K562 (cell line): Measurements from ENCODE around the gene UBASH3B. TPM values are rescaled to one million over a fixed set of nuclear protein-coding genes. Genes with fewer than 3 reads are reported as not detected.

ENCODE experiments used
- ATAC-seq: fragments of 200-7000 bp; cut with Tn5 transposase; 3 replicates; pipeline ENCODE4 v1.9.1; 2020; ENCODE audit warnings: moderate library complexity
- BruUV-seq: library from RNA; stranded (reverse); fragments of 400-500 nt; replicated peaks from 2 replicates; lab custom pipeline; 2021; lab: Mats Ljungman, UMichigan
- CTCF ChIA-PET: fragments of 300-600 bp; formaldehyde crosslinking; extraction: SDS; loops from one replicate; lab custom pipeline; 2021; ENCODE audit warnings: low intra/inter-chr PET ratio; lab: Yijun Ruan, JAX
- POLR2A ChIA-PET: fragments of 300-600, 350-650 bp; sonication (Branson Sonifier 250); formaldehyde crosslinking; extraction: SDS; loops from one replicate; lab custom pipeline; 2021; ENCODE audit warnings: antibody characterized with exemption, inconsistent platforms; lab: Yijun Ruan, JAX
- DNase-seq, 4 experiments: peaks; one replicate each; pipeline versions ENCODE4 v3.0.0 to v3.0.0-alpha.2; 2011 to 2018; ENCODE audit warnings: low spot score in 3 of 4, mixed read lengths in 3 of 4; ENCODE audit errors: extremely low read depth in 1 of 4
- FAIRE-seq: peaks from 2 replicates; lab custom pipeline; 2011; peaks lifted over from hg19 to GRCh38; lab: Jason Lieb, UNC
- H2AFZ ChIP-seq: 2 replicates; pipeline ENCODE4 v1.6.0; 2011; ENCODE audit warnings: low read depth, low read length, control low read depth, inconsistent platforms
- H3K27ac ChIP-seq: fragments of 200-600 bp; 3 replicates; pipeline ENCODE4 v1.8.0; 2011; ENCODE audit warnings: low read depth, mild to moderate bottlenecking, control low read depth, inconsistent platforms, low read length, moderate library complexity, mixed read lengths; ENCODE audit errors: extremely low read depth
- H3K27me3 ChIP-seq, 2 experiments: fragments of 300-600 bp in 1 of 2; 2 replicates in 1 of 2; 3 replicates in 1 of 2; pipeline versions ENCODE4 v1.6.0 to v1.8.0; 2011; ENCODE audit warnings: inconsistent platforms in 2 of 2, low read length in 2 of 2, mild to moderate bottlenecking in 1 of 2, mixed read lengths in 1 of 2, moderate library complexity in 1 of 2; ENCODE audit not compliant: control insufficient read depth in 2 of 2, insufficient read depth in 2 of 2
- H3K36me3 ChIP-seq: fragments of 300-600 bp; 3 replicates; pipeline ENCODE4 v1.8.0; 2011; ENCODE audit warnings: mild to moderate bottlenecking, low read length, inconsistent platforms; ENCODE audit not compliant: control insufficient read depth, insufficient read depth
- H3K4me1 ChIP-seq, 2 experiments: fragments of 200-600 bp in 1 of 2; replicated peaks in 1 of 2; 2 replicates in 1 of 2; 3 replicates in 1 of 2; pipeline versions ENCODE4 v1.5.1 to v1.8.0; 2011; ENCODE audit warnings: inconsistent platforms in 2 of 2, low read length in 2 of 2, mild to moderate bottlenecking in 1 of 2, mixed read lengths in 1 of 2, moderate library complexity in 1 of 2; ENCODE audit not compliant: control insufficient read depth in 2 of 2, insufficient read depth in 2 of 2
- H3K4me2 ChIP-seq: 2 replicates; pipeline ENCODE4 v1.6.1; 2011; ENCODE audit warnings: low read length, control low read depth, inconsistent platforms, mixed read lengths; ENCODE audit not compliant: insufficient read depth
- H3K4me3 ChIP-seq: fragments of 200-600 bp; sonication (generic), shearing (Covaris generic); 2 replicates; pipeline ENCODE4 v1.5.1; 2016; ENCODE audit warnings: control low read depth, inconsistent platforms
- H3K79me2 ChIP-seq: fragments of 200-600 bp; 3 replicates; pipeline ENCODE4 v1.8.0; 2011; ENCODE audit warnings: low read length, inconsistent platforms; ENCODE audit not compliant: control insufficient read depth, insufficient read depth
- H3K9ac ChIP-seq, 2 experiments: 2 replicates each; pipeline versions ENCODE4 v1.6.0 to v1.6.1; 2011; ENCODE audit warnings: low read depth in 2 of 2, low read length in 2 of 2, control low read depth in 1 of 2, inconsistent platforms in 1 of 2, mild to moderate bottlenecking in 1 of 2, mixed read lengths in 1 of 2; ENCODE audit not compliant: insufficient read depth in 1 of 2
- H3K9me1 ChIP-seq: one replicate; pipeline ENCODE4 v1.6.0; 2011; ENCODE audit warnings: inconsistent platforms, mild to moderate bottlenecking, low read length, moderate library complexity; ENCODE audit not compliant: control insufficient read depth, insufficient read depth
- H3K9me3 ChIP-seq: replicated peaks from 2 replicates; pipeline ENCODE4 v1.5.1; 2011; ENCODE audit warnings: low read depth, low read length, inconsistent platforms; ENCODE audit not compliant: control insufficient read depth, insufficient read depth
- H4K20me1 ChIP-seq: replicated peaks from 2 replicates; pipeline ENCODE4 v1.6.1; 2011; ENCODE audit warnings: low read length, inconsistent platforms, mixed read lengths; ENCODE audit not compliant: control insufficient read depth, insufficient read depth
- ATF6 ChIP-seq: sonication (generic); formaldehyde crosslinking; IDR thresholded peaks from 2 replicates; pipeline ENCODE4 v1.4.0; 2020; ENCODE audit warnings: mild to moderate bottlenecking, missing genetic modification reagents
- C11orf30 ChIP-seq: fragments of 450-650 bp; IDR thresholded peaks from 2 replicates; pipeline ENCODE4 v1.6.1; 2016; ENCODE audit warnings: low read depth, mild to moderate bottlenecking
- CBFA2T2 ChIP-seq: fragments of 450-650 bp; conservative IDR thresholded peaks from 2 replicates; pipeline ENCODE4 v1.6.1; 2017; ENCODE audit warnings: mild to moderate bottlenecking
- ELF1 ChIP-seq: fragments of 200-800 bp; sonication (Bioruptor generic); IDR thresholded peaks from 2 replicates; pipeline ENCODE4 v1.6.1; 2016; ENCODE audit warnings: missing genetic modification characterization, missing compliant biosample characterization
- GATAD2B ChIP-seq: fragments of 450-650 bp; IDR thresholded peaks from 2 replicates; pipeline ENCODE4 v1.6.1; 2017; ENCODE audit warnings: mild to moderate bottlenecking, borderline replicate concordance
- HMG20A ChIP-seq: fragments of 450-650 bp; formaldehyde crosslinking; conservative IDR thresholded peaks from 2 replicates; pipeline ENCODE4 v1.4.0; 2020; ENCODE audit warnings: mild to moderate bottlenecking, mixed read lengths
- MBD2 ChIP-seq: sonication (generic); IDR thresholded peaks from 2 replicates; pipeline ENCODE4 v1.6.1; 2016; ENCODE audit warnings: low read depth, borderline replicate concordance
- SPI1 ChIP-seq: IDR thresholded peaks from 2 replicates; pipeline ENCODE4 v1.6.1; 2011; ENCODE audit warnings: low read depth, low read length, control low read depth, borderline replicate concordance
- ZNF134 ChIP-seq: fragments of 250-450 bp; sonication (Bioruptor Pico); conservative IDR thresholded peaks from 2 replicates; pipeline ENCODE4 v1.4.0; 2020
- ZNF232 ChIP-seq: sonication (generic); formaldehyde crosslinking; IDR thresholded peaks from 2 replicates; pipeline ENCODE4 v1.8.0; 2022; ENCODE audit warnings: mild to moderate bottlenecking, missing genetic modification reagents
- ZNF239 ChIP-seq: fragments of 250-450 bp; sonication (Bioruptor Pico); IDR thresholded peaks from 2 replicates; pipeline ENCODE4 v1.4.0; 2020; ENCODE audit warnings: mild to moderate bottlenecking
- ZNF431 ChIP-seq: sonication (generic); formaldehyde crosslinking; IDR thresholded peaks from 2 replicates; pipeline ENCODE4 v1.8.0; 2022; ENCODE audit warnings: mild to moderate bottlenecking, missing genetic modification reagents
- WGBS: fragments of 100-300 bp; shearing (Covaris generic); methylation state at CpG from one replicate; pipeline ENCODE4 v1.1.6; 2016; ENCODE audit warnings: low coverage, mixed read lengths; ENCODE audit not compliant: insufficient coverage; ENCODE audit errors: missing lambda C conversion rate; 5-methylcytosine and 5-hydroxymethylcytosine counted together
- in situ Hi-C: fragments of 300-500 bp; cut with MboI; formaldehyde crosslinking; loops from 4 replicates; pipeline ENCODE4 v1.15.0; 2018; ENCODE audit warnings: inconsistent platforms, mixed read lengths
- intact Hi-C: fragments of 100-400 bp; cut with micrococcal nuclease; formaldehyde crosslinking; loops from 2 replicates; pipeline ENCODE4 v1.14.2; 2022
- polyA plus RNA-seq, 8 experiments: library from polyadenylated mRNA; depleted of rRNA in 4 of 8; stranded (reverse) in 5 of 8; unstranded in 3 of 8; fragments of >200 nt; fragmentation: Nextera tagmentation in 2 of 8; fragmentation: Illumina TruSeq in 1 of 8; extraction: Ambion mirVana in 2 of 8; extraction: Trizol in 1 of 8; gene quantifications; 2 replicates each; pipeline versions ENCODE4 v1.2.1 to v1.2.3, GENCODE V29; 2011 to 2014; ENCODE audit warnings: inconsistent platforms in 1 of 8, missing spikeins in 1 of 8
- total RNA-seq, 7 experiments: library from RNA; depleted of rRNA in 6 of 7; stranded (reverse); fragments of >200 nt in 6 of 7; fragmentation: Illumina TruSeq in 2 of 7; extraction: Trizol in 2 of 7; gene quantifications; 2 replicates each; pipeline versions ENCODE4 v1.2.1 to v1.2.3, GENCODE V29; 2011 to 2021; ENCODE audit warnings: low replicate concordance in 1 of 7
- TF ChIP-seq, protein P1 (sequence below): fragments of 250-450 bp; sonication (Bioruptor Pico); IDR thresholded peaks from 2 replicates; pipeline ENCODE4 v1.4.0; 2020; ENCODE audit warnings: borderline replicate concordance
- TF ChIP-seq, protein P2 (sequence below): sonication (generic); formaldehyde crosslinking; IDR thresholded peaks from 2 replicates; pipeline ENCODE4 v1.8.0; 2022; ENCODE audit warnings: mild to moderate bottlenecking, missing genetic modification reagents
- TF ChIP-seq, protein P3 (sequence below): fragments of 250-450 bp; sonication (Bioruptor Pico); IDR thresholded peaks from 2 replicates; pipeline ENCODE4 v1.5.0; 2021

The UBASH3B gene
- total and polyA plus RNA-seq, 9 of the 15 experiments (the other 6 are each of a cell fraction or from before 2014, with no cell fraction given): 0.01 to 0.31 (median 0.08) TPM; not detected in 2

GRCh38 chr11:122816761-122817520 lies 161.4 kb downstream of the UBASH3B start (continued):
- TF ChIP-seq GATAD2B (no peak), ZNF239 (CRISPR knock-in tag) (no peak), CBFA2T2 (no peak), ZNF232 (CRISPR knock-in tag) (no peak), ZNF134 (CRISPR knock-in tag) (no peak), HMG20A (CRISPR knock-in tag) (no peak)
- TF ChIP-seq, protein P1, sequence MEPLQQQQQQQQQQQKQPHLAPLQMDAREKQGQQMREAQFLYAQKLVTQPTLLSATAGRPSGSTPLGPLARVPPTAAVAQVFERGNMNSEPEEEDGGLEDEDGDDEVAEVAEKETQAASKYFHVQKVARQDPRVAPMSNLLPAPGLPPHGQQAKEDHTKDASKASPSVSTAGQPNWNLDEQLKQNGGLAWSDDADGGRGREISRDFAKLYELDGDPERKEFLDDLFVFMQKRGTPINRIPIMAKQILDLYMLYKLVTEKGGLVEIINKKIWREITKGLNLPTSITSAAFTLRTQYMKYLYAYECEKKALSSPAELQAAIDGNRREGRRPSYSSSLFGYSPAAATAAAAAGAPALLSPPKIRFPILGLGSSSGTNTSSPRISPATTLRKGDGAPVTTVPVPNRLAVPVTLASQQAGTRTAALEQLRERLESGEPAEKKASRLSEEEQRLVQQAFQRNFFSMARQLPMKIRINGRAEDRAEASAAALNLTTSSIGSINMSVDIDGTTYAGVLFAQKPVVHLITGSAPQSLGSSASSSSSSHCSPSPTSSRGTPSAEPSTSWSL (CRISPR knock-in tag): no peak

GRCh38 chr11:122820158-122820557 lies 164.6 kb downstream of the UBASH3B start:
- 0% methylated on average over 2 of the region's 2 CpGs for WGBS
- CTCF ChIA-PET: no interaction called here

More at GRCh38 chr11:122820158-122820557, 164.6 kb downstream of the UBASH3B start:
- no peaks in the 10 kb centered on the region for H3K79me2 ChIP-seq
- no peak overlapping the region for H3K4me2 ChIP-seq
- H4K20me1 ChIP-seq: no peaks in the 10 kb centered on the region
- no peak overlapping the region for H3K27ac ChIP-seq
- DNase-seq (no peak), ATAC-seq (no peak), FAIRE-seq (no peak)
- POLR2A ChIA-PET: no interaction called here
- no peak overlapping the region for H2AFZ ChIP-seq
- H3K4me1 ChIP-seq: no peaks in the 10 kb centered on the region
- intact Hi-C loops: no loop called here
- no peaks in the 10 kb centered on the region for H3K36me3 ChIP-seq
- TF ChIP-seq ATF6 (CRISPR knock-in tag): no peak
- TF ChIP-seq, protein P2, sequence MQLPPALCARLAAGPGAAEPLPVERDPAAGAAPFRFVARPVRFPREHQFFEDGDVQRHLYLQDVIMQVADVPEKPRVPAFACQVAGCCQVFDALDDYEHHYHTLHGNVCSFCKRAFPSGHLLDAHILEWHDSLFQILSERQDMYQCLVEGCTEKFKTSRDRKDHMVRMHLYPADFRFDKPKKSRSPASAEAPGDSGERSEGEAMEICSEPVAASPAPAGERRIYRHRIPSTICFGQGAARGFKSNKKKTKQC (CRISPR knock-in tag): no peak
- no peak for TF ChIP-seq MBD2
- TF ChIP-seq, protein P3, sequence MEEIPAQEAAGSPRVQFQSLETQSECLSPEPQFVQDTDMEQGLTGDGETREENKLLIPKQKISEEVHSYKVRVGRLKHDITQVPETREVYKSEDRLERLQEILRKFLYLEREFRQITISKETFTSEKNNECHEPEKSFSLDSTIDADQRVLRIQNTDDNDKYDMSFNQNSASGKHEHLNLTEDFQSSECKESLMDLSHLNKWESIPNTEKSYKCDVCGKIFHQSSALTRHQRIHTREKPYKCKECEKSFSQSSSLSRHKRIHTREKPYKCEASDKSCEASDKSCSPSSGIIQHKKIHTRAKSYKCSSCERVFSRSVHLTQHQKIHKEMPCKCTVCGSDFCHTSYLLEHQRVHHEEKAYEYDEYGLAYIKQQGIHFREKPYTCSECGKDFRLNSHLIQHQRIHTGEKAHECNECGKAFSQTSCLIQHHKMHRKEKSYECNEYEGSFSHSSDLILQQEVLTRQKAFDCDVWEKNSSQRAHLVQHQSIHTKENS: no peak
- TF ChIP-seq ELF1 (tag): no peak
- TF ChIP-seq C11orf30: no peak
- TF ChIP-seq ZNF431 (CRISPR knock-in tag): no peak
- TF ChIP-seq SPI1: no peak
- no peaks in the 10 kb centered on the region for H3K9me3 ChIP-seq
- BruUV-seq: no TSS peak
- no peaks in the 10 kb centered on the region for H3K9me1 ChIP-seq
- no peak overlapping the region for H3K4me3 ChIP-seq
- no peak overlapping the region for H3K9ac ChIP-seq
- in situ Hi-C loops: no loop called here
- no peaks in the 10 kb centered on the region for H3K27me3 ChIP-seq
